ENCODE data around the gene PIP5KL1. TPM values are rescaled to one million over a fixed set of nuclear protein-coding genes. Genes with fewer than 3 reads are reported as not detected.

The PIP5KL1 gene
- total and polyA plus RNA-seq, 2 of the 8 experiments (the other 6 are each of a cell fraction or from before 2014, with no cell fraction given): 13.4 to 15.4 TPM

GRCh38 chr9:127872369-127873222 lies 58.0 kb downstream of the PIP5KL1 start (continued):
- TF ChIP-seq, protein P1, sequence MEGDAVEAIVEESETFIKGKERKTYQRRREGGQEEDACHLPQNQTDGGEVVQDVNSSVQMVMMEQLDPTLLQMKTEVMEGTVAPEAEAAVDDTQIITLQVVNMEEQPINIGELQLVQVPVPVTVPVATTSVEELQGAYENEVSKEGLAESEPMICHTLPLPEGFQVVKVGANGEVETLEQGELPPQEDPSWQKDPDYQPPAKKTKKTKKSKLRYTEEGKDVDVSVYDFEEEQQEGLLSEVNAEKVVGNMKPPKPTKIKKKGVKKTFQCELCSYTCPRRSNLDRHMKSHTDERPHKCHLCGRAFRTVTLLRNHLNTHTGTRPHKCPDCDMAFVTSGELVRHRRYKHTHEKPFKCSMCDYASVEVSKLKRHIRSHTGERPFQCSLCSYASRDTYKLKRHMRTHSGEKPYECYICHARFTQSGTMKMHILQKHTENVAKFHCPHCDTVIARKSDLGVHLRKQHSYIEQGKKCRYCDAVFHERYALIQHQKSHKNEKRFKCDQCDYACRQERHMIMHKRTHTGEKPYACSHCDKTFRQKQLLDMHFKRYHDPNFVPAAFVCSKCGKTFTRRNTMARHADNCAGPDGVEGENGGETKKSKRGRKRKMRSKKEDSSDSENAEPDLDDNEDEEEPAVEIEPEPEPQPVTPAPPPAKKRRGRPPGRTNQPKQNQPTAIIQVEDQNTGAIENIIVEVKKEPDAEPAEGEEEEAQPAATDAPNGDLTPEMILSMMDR (IDR thresholded peaks at IDR 0.05; ENCODE audit: control extremely low read depth in 1 of 3, insufficient read depth in 1 of 3, low read depth in 1 of 3, low read length in 3 of 3): no peak
- TF ChIP-seq EZH2 (IDR thresholded peaks at IDR 0.05; ENCODE audit: low read depth, low read length, severe bottlenecking): no peak
- no peak for TF ChIP-seq NRF1 (IDR thresholded peaks at IDR 0.05; ENCODE audit: low read depth, low read length)
- TF ChIP-seq MAX (IDR thresholded peaks at IDR 0.05): no peak
- no peak for TF ChIP-seq SIN3A (conservative IDR thresholded peaks at IDR 0.05 in 1 of 2, IDR thresholded peaks at IDR 0.05 in 1 of 2; ENCODE audit: low read depth in 1 of 2, low read length in 2 of 2)
- TF ChIP-seq PHF8 (conservative IDR thresholded peaks at IDR 0.05; ENCODE audit: low read depth, low read length): no peak
- no peak for TF ChIP-seq SUZ12 (IDR thresholded peaks at IDR 0.05; ENCODE audit: low read length)
- no peak for TF ChIP-seq ATF2 (IDR thresholded peaks at IDR 0.05; ENCODE audit: low read length)
- TF ChIP-seq SP1 (IDR thresholded peaks at IDR 0.05; ENCODE audit: low read depth, low read length): no peak
- TF ChIP-seq BACH1 (IDR thresholded peaks at IDR 0.05; ENCODE audit: low read length): no peak
- TF ChIP-seq FOSL1 (IDR thresholded peaks at IDR 0.05; ENCODE audit: insufficient read depth, low read depth, low read length): no peak
